ENCODE results near the gene CDAN1.

- TF ChIP-seq POLR2A (IDR thresholded peaks at IDR 0.05; ENCODE audit: low read depth, low read length) (no peak), POLR2AphosphoS5 (IDR thresholded peaks at IDR 0.05; ENCODE audit: low read depth, low read length) (no peak), SPI1 (IDR thresholded peaks at IDR 0.05; ENCODE audit: low read depth, low read length) (no peak)
These were observed 3.9 kb downstream of the CDAN1 start for GRCh38 chr15:42733027-42733426.
